Measurements from ENCODE around the gene GPR18. TPM values are rescaled to one million over a fixed set of nuclear protein-coding genes. Genes with fewer than 3 reads are reported as not detected.

Gene GPR18
- total RNA-seq, 1 donor from 2014 or later: not detected

DNA sequence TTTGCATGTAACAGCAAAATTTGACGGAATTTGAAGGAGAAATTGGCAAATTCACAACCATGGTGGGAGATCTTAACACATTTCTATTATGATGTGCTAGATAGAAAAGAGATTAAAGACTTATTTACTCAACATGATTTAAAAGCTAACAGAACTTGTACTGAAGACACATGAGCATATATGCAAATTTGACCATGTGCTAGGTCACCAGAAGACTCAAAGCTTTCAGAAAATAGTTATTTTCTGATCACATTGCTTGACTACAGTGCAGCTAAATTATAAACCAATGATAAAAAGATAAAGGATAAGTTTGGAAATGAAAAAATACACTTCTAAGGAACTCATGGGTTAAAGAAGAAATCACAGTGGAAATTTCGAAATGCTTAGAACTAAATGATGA lies 39.9 kb upstream of the GPR18 start:
- Mint-ChIP-seq H3K27ac (no peak overlapping the region), H3K36me3 (no peaks in the 10 kb centered on the region), H3K27me3 (ENCODE audit: insufficient read depth, low read depth) (no peaks in the 10 kb centered on the region), H3K9me3 (no peaks in the 10 kb centered on the region), H3K4me3 (no peak overlapping the region), H3K4me1 (no peaks in the 10 kb centered on the region)
- Histone ChIP-seq H3K27me3 (no peaks in the 10 kb centered on the region), H3K4me2 (no peak overlapping the region), H3K79me2 (ENCODE audit: low read depth) (no peaks in the 10 kb centered on the region), H3K36me3 (no peaks in the 10 kb centered on the region), H3K27ac (no peak overlapping the region), H3K9ac (no peak overlapping the region), H2AFZ (replicated peaks) (no peak overlapping the region), H3F3A (ENCODE audit: low read depth) (no peaks in the 10 kb centered on the region), H4K20me1 (ENCODE audit: low read depth) (peaks cover 23% of the 10 kb centered on the region), H3K9me3 (ENCODE audit: low read depth) (no peaks in the 10 kb centered on the region), H3K4me3 (no peak overlapping the region), H3K4me1 (no peaks in the 10 kb centered on the region)
- no peak for DNase-seq (ENCODE audit: low spot score)
- TF ChIP-seq, protein P1, sequence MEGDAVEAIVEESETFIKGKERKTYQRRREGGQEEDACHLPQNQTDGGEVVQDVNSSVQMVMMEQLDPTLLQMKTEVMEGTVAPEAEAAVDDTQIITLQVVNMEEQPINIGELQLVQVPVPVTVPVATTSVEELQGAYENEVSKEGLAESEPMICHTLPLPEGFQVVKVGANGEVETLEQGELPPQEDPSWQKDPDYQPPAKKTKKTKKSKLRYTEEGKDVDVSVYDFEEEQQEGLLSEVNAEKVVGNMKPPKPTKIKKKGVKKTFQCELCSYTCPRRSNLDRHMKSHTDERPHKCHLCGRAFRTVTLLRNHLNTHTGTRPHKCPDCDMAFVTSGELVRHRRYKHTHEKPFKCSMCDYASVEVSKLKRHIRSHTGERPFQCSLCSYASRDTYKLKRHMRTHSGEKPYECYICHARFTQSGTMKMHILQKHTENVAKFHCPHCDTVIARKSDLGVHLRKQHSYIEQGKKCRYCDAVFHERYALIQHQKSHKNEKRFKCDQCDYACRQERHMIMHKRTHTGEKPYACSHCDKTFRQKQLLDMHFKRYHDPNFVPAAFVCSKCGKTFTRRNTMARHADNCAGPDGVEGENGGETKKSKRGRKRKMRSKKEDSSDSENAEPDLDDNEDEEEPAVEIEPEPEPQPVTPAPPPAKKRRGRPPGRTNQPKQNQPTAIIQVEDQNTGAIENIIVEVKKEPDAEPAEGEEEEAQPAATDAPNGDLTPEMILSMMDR (IDR thresholded peaks at IDR 0.05): no peak
- TF ChIP-seq EZH2 (IDR thresholded peaks at IDR 0.05) (no peak), EZH2phosphoT487 (IDR thresholded peaks at IDR 0.05) (no peak)

DNA sequence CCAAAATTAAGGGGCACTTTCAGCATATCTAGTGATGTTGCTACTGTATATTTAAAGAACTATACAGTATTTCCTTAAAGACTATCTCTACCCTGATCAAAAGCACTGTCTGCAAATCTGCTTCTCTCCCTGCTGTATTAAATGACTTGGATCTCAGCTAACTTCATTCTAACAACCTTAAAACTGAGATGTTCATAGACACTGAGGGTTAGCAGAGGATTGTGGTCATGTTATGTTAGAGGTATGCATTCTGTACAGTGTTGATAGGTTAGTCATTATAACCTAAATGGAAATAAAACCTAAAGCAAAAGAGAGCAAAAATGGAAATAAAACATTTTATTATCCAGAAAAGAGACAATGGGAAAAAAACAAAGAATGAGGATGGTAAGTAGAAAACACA lies 39.2 kb upstream of the GPR18 start:
- no peaks in the 10 kb centered on the region for H3K36me3 Mint-ChIP-seq
- H3K27ac Mint-ChIP-seq: no peak overlapping the region
- no peaks in the 10 kb centered on the region for H3K27me3 Mint-ChIP-seq (ENCODE audit: insufficient read depth, low read depth)
- no peaks in the 10 kb centered on the region for H3K9me3 ChIP-seq (ENCODE audit: low read depth)
- H3F3A ChIP-seq (ENCODE audit: low read depth): no peaks in the 10 kb centered on the region
- H3K4me3 Mint-ChIP-seq: no peak overlapping the region
- H3K4me3 ChIP-seq: no peak overlapping the region
- no peaks in the 10 kb centered on the region for H3K79me2 ChIP-seq (ENCODE audit: low read depth)
- H3K27ac ChIP-seq: no peak overlapping the region
- no peak overlapping the region for H3K4me2 ChIP-seq
- no peak for DNase-seq (ENCODE audit: low spot score)
- no peaks in the 10 kb centered on the region for H3K4me1 ChIP-seq
- no peaks in the 10 kb centered on the region for H3K4me1 Mint-ChIP-seq
- H4K20me1 ChIP-seq (ENCODE audit: low read depth): peaks cover 19% of the 10 kb centered on the region
- no peaks in the 10 kb centered on the region for H3K27me3 ChIP-seq
- H3K9ac ChIP-seq: no peak overlapping the region
- no peaks in the 10 kb centered on the region for H3K36me3 ChIP-seq
- H3K9me3 Mint-ChIP-seq: no peaks in the 10 kb centered on the region
- no peak overlapping the region for H2AFZ ChIP-seq (replicated peaks)
- TF ChIP-seq EZH2 (IDR thresholded peaks at IDR 0.05): no peak
- TF ChIP-seq, protein P1 (IDR thresholded peaks at IDR 0.05): no peak
- no peak for TF ChIP-seq EZH2phosphoT487 (IDR thresholded peaks at IDR 0.05)

DNA sequence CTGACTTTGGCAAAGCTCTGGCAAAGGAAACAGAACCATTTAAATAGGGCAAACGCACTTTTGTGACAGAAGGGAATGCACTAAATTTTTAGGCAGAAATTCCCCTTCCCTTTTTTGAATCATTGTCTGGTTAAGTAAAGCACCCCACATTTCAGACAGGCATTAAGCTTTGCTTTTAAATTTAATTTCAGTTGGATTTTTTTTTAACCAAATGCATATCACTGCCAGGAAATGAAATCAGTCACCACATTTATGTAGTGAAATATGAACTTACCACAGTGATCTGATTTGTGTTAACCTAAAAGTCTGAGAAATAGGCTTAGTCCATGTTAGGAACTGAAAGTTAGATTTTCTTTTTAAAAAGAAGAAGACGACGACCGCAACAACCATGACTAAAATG lies 38.2 kb upstream of the GPR18 start:
- H3K4me1 ChIP-seq: no peaks in the 10 kb centered on the region
- H3K9me3 ChIP-seq (ENCODE audit: low read depth): no peaks in the 10 kb centered on the region
- no peak overlapping the region for H3K9ac ChIP-seq
- H3K27me3 Mint-ChIP-seq (ENCODE audit: insufficient read depth, low read depth): no peaks in the 10 kb centered on the region
- no peak overlapping the region for H2AFZ ChIP-seq (replicated peaks)
- H3F3A ChIP-seq (ENCODE audit: low read depth): no peaks in the 10 kb centered on the region
- H3K36me3 Mint-ChIP-seq: no peaks in the 10 kb centered on the region
- H3K4me3 Mint-ChIP-seq: no peak overlapping the region
- peaks cover 11% of the 10 kb centered on the region for H4K20me1 ChIP-seq (ENCODE audit: low read depth)
- no peaks in the 10 kb centered on the region for H3K9me3 Mint-ChIP-seq
- TF ChIP-seq, protein P1 (IDR thresholded peaks at IDR 0.05): no peak
- TF ChIP-seq EZH2phosphoT487 (IDR thresholded peaks at IDR 0.05): no peak
- no peak for TF ChIP-seq EZH2 (IDR thresholded peaks at IDR 0.05)
- no peak for DNase-seq (ENCODE audit: low spot score)
- no peaks in the 10 kb centered on the region for H3K36me3 ChIP-seq
- no peaks in the 10 kb centered on the region for H3K27me3 ChIP-seq
- H3K27ac Mint-ChIP-seq: no peak overlapping the region
- no peak overlapping the region for H3K4me3 ChIP-seq
- no peaks in the 10 kb centered on the region for H3K79me2 ChIP-seq (ENCODE audit: low read depth)
- H3K4me2 ChIP-seq: no peak overlapping the region
- no peak overlapping the region for H3K27ac ChIP-seq
- H3K4me1 Mint-ChIP-seq: no peaks in the 10 kb centered on the region

Data from neural progenitor cell (in vitro differentiated cells).